ENCODE data around the gene POLR2L. TPM values are rescaled to one million over a fixed set of nuclear protein-coding genes. Genes with fewer than 3 reads are reported as not detected.
A peak's percentile ranks its signal among the peaks of the same experiment; 100 is the strongest.

The POLR2L gene
- total and polyA plus RNA-seq, 2 donors = 92.1 to 92.3 TPM

GRCh38 chr11:844693-845644, 2.6 kb upstream of the POLR2L start:
- H3K36me3 ChIP-seq (ENCODE audit: control insufficient read depth in 2 of 2, insufficient read depth in 2 of 2, low read length in 1 of 2) = peaks cover 3 to 4% of the 10 kb centered on the region in 2 donors
- WGBS = 54% methylated on average over 31 of the region's 31 CpGs
- DNase-seq (ENCODE audit: low read depth in 6 of 9, low spot score in 9 of 9) = peak in 1 of 9 donors; percentile 58
- no peak overlapping the region for H3K4me3 ChIP-seq (ENCODE audit: low read length in 2 of 2)
- H3K9me3 ChIP-seq (ENCODE audit: control insufficient read depth in 2 of 2, insufficient read depth in 1 of 2, low read length in 1 of 2) = no peaks in the 10 kb centered on the region
- peaks cover 17 to 62% of the 10 kb centered on the region in 2 donors for H3K27me3 ChIP-seq (ENCODE audit: control insufficient read depth in 2 of 2, insufficient read depth in 1 of 2, low read length in 1 of 2)
- peaks cover 23 to 60% of the 10 kb centered on the region in 2 donors for H3K4me1 ChIP-seq (ENCODE audit: control insufficient read depth in 2 of 2, insufficient read depth in 2 of 2, low read length in 2 of 2)
- H3K27ac ChIP-seq (ENCODE audit: low read depth in 1 of 2, low read length in 1 of 2) = peak overlapping the region in 1 of 2 donors; percentile 72

GRCh38 chr11:843818-844692, 1.7 kb upstream of the POLR2L start:
- H3K4me3 ChIP-seq (ENCODE audit: low read length in 2 of 2) = peak overlapping the region; percentile 44 to 94
- peak overlapping the region; percentile 68 to 72 for H3K27ac ChIP-seq (ENCODE audit: low read depth in 1 of 2, low read length in 1 of 2)
- peaks cover 12 to 13% of the 10 kb centered on the region in 2 donors for H3K36me3 ChIP-seq (ENCODE audit: control insufficient read depth in 2 of 2, insufficient read depth in 2 of 2, low read length in 1 of 2)
- H3K9me3 ChIP-seq (ENCODE audit: control insufficient read depth in 2 of 2, insufficient read depth in 1 of 2, low read length in 1 of 2) = no peaks in the 10 kb centered on the region
- H3K27me3 ChIP-seq (ENCODE audit: control insufficient read depth in 2 of 2, insufficient read depth in 1 of 2, low read length in 1 of 2) = peaks cover 14 to 58% of the 10 kb centered on the region in 2 donors
- no peak for DNase-seq (ENCODE audit: low read depth in 6 of 9, low spot score in 9 of 9)
- 18% methylated on average over 25 of the region's 25 CpGs for WGBS
- peaks cover 21 to 56% of the 10 kb centered on the region in 2 donors for H3K4me1 ChIP-seq (ENCODE audit: control insufficient read depth in 2 of 2, insufficient read depth in 2 of 2, low read length in 2 of 2)

GRCh38 chr11:843086-843734, 881 bp upstream of the POLR2L start:
- no peaks in the 10 kb centered on the region for H3K9me3 ChIP-seq (ENCODE audit: control insufficient read depth in 2 of 2, insufficient read depth in 1 of 2, low read length in 1 of 2)
- H3K27ac ChIP-seq (ENCODE audit: low read depth in 1 of 2, low read length in 1 of 2) = peak overlapping the region; percentile 68 to 72
- peaks cover 19 to 21% of the 10 kb centered on the region in 2 donors for H3K36me3 ChIP-seq (ENCODE audit: control insufficient read depth in 2 of 2, insufficient read depth in 2 of 2, low read length in 1 of 2)
- peak overlapping the region; percentile 44 to 94 for H3K4me3 ChIP-seq (ENCODE audit: low read length in 2 of 2)
- H3K4me1 ChIP-seq (ENCODE audit: control insufficient read depth in 2 of 2, insufficient read depth in 2 of 2, low read length in 2 of 2) = peaks cover 13 to 48% of the 10 kb centered on the region in 2 donors
- DNase-seq (ENCODE audit: low read depth in 6 of 9, low spot score in 9 of 9) = no peak
- peaks cover 14 to 49% of the 10 kb centered on the region in 2 donors for H3K27me3 ChIP-seq (ENCODE audit: control insufficient read depth in 2 of 2, insufficient read depth in 1 of 2, low read length in 1 of 2)
- under 1% methylated on average over 53 of the region's 53 CpGs for WGBS

DNA sequence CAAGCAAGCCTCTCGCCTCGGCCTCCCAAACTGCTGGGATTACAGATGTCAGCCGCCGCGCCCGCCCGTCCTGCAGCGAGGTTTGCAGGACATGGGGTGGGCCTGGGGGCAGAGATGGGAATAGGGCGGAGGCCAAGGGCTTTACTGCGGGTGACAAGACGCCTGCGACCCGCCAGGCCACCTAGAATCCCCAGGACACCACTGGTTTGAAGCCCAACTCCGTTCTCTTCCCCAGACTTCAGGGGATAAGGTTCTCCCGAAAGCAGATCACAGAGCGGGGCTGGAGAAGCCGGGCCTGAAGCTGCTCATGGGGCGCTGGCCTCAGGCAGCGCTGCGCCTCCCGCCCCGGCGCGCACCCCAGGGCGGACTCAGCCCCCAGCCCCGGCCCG, 354 bp downstream of the POLR2L start:
- peaks cover 21 to 31% of the 10 kb centered on the region in 2 donors for H3K36me3 ChIP-seq (ENCODE audit: control insufficient read depth in 2 of 2, insufficient read depth in 2 of 2, low read length in 1 of 2)
- under 1% methylated on average over 27 of the region's 27 CpGs for WGBS
- H3K4me3 ChIP-seq (ENCODE audit: low read length in 2 of 2) = peak overlapping the region; percentile 70 to 94
- H3K27ac ChIP-seq (ENCODE audit: low read depth in 1 of 2, low read length in 1 of 2) = peak overlapping the region in 1 of 2 donors; percentile 83
- no peaks in the 10 kb centered on the region for H3K9me3 ChIP-seq (ENCODE audit: control insufficient read depth in 2 of 2, insufficient read depth in 1 of 2, low read length in 1 of 2)
- H3K4me1 ChIP-seq (ENCODE audit: control insufficient read depth in 2 of 2, insufficient read depth in 2 of 2, low read length in 2 of 2) = peaks cover 11 to 45% of the 10 kb centered on the region in 2 donors
- DNase-seq (ENCODE audit: low read depth in 6 of 9, low spot score in 9 of 9) = no peak
- H3K27me3 ChIP-seq (ENCODE audit: control insufficient read depth in 2 of 2, insufficient read depth in 1 of 2, low read length in 1 of 2) = peaks cover 14 to 42% of the 10 kb centered on the region in 2 donors

- WGBS = 92% methylated on average over 25 of the region's 25 CpGs
- no peak for DNase-seq (ENCODE audit: low read depth in 6 of 9, low spot score in 9 of 9)
- peaks cover 21 to 31% of the 10 kb centered on the region in 2 donors for H3K36me3 ChIP-seq (ENCODE audit: control insufficient read depth in 2 of 2, insufficient read depth in 2 of 2, low read length in 1 of 2)
- no peak overlapping the region for H3K4me3 ChIP-seq (ENCODE audit: low read length in 2 of 2)
- H3K4me1 ChIP-seq (ENCODE audit: control insufficient read depth in 2 of 2, insufficient read depth in 2 of 2, low read length in 2 of 2) = peaks cover 11 to 33% of the 10 kb centered on the region in 2 donors
- peaks cover 16 to 34% of the 10 kb centered on the region in 2 donors for H3K27me3 ChIP-seq (ENCODE audit: control insufficient read depth in 2 of 2, insufficient read depth in 1 of 2, low read length in 1 of 2)
- no peak overlapping the region for H3K27ac ChIP-seq (ENCODE audit: low read depth in 1 of 2, low read length in 1 of 2)
- H3K9me3 ChIP-seq (ENCODE audit: control insufficient read depth in 2 of 2, insufficient read depth in 1 of 2, low read length in 1 of 2) = no peaks in the 10 kb centered on the region
These were observed 2.3 kb downstream of the POLR2L start for GRCh38 chr11:839875-840617.

DNA sequence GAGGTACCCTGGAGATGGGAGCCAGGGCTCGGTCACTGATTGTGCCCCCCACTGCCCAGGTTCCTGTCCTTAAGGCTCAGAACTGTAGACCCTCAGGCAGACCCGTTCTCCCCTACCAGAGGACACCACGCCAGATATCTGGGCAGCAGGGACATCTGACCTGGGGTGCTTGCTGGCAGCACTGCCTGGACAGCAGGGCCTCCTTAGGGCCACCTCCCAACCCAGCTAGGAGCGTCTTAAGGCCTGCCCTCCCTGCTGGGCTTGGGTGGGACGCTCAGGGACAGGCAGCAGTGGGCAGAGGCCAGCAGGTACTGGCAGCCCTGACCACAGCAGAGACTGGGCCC, 3.1 kb downstream of the POLR2L start:
- H3K27ac ChIP-seq (ENCODE audit: low read depth in 1 of 2, low read length in 1 of 2) = no peak overlapping the region
- H3K27me3 ChIP-seq (ENCODE audit: control insufficient read depth in 2 of 2, insufficient read depth in 1 of 2, low read length in 1 of 2) = peaks cover 16 to 34% of the 10 kb centered on the region in 2 donors
- H3K9me3 ChIP-seq (ENCODE audit: control insufficient read depth in 2 of 2, insufficient read depth in 1 of 2, low read length in 1 of 2) = no peaks in the 10 kb centered on the region
- H3K4me1 ChIP-seq (ENCODE audit: control insufficient read depth in 2 of 2, insufficient read depth in 2 of 2, low read length in 2 of 2) = peaks cover 11 to 29% of the 10 kb centered on the region in 2 donors
- H3K36me3 ChIP-seq (ENCODE audit: control insufficient read depth in 2 of 2, insufficient read depth in 2 of 2, low read length in 1 of 2) = peaks cover 21 to 31% of the 10 kb centered on the region in 2 donors
- 97% methylated on average over 5 of the region's 5 CpGs for WGBS
- DNase-seq (ENCODE audit: low read depth in 6 of 9, low spot score in 9 of 9) = no peak
- no peak overlapping the region for H3K4me3 ChIP-seq (ENCODE audit: low read length in 2 of 2)

- Histone ChIP-seq H3K4me3 (ENCODE audit: low read length in 2 of 2) (no peak overlapping the region), H3K9me3 (ENCODE audit: control insufficient read depth in 2 of 2, insufficient read depth in 1 of 2, low read length in 1 of 2) (no peaks in the 10 kb centered on the region), H3K36me3 (ENCODE audit: control insufficient read depth in 2 of 2, insufficient read depth in 2 of 2, low read length in 1 of 2) (peaks cover 21 to 31% of the 10 kb centered on the region in 2 donors), H3K27ac (ENCODE audit: low read depth in 1 of 2, low read length in 1 of 2) (no peak overlapping the region), H3K27me3 (ENCODE audit: control insufficient read depth in 2 of 2, insufficient read depth in 1 of 2, low read length in 1 of 2) (peaks cover 17 to 34% of the 10 kb centered on the region in 2 donors), H3K4me1 (ENCODE audit: control insufficient read depth in 2 of 2, insufficient read depth in 2 of 2, low read length in 2 of 2) (peaks cover 11 to 23% of the 10 kb centered on the region in 2 donors)
- DNase-seq (ENCODE audit: low read depth in 6 of 9, low spot score in 9 of 9) = no peak
- 82% methylated on average over 17 of the region's 17 CpGs for WGBS
These were observed 3.7 kb downstream of the POLR2L start for GRCh38 chr11:838441-839279.

Data from thymus (tissue), 11 donors.